T1000 (cell line): ENCODE results near the gene PSMD2.

Experiments
- DNase-seq: peaks from one replicate; lab custom pipeline; 2025; ENCODE audit warnings: mixed read lengths; lab: John Stamatoyannopoulos, UW

PSMD2 gene

DNA sequence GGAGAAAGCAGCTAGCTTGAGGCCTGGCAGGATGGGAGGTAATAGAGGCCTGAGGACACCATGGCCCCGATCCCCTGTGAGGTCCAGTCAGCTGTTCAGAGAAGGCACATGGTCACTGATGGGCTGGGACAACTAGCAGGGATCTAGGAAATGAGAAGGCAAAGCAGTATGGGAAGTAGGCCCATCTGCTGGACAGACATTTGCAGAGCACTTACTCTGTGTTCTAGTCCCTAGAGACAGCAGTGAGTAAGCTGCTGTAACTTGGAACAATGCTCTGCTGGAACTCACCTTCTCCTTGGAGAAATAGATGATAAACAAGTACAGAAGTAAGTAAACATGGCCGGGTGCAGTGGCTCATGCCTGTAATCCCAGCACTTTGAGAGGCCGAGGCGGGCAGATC is 16.1 kb upstream of the PSMD2 start:
- DNase-seq = no peak

DNA sequence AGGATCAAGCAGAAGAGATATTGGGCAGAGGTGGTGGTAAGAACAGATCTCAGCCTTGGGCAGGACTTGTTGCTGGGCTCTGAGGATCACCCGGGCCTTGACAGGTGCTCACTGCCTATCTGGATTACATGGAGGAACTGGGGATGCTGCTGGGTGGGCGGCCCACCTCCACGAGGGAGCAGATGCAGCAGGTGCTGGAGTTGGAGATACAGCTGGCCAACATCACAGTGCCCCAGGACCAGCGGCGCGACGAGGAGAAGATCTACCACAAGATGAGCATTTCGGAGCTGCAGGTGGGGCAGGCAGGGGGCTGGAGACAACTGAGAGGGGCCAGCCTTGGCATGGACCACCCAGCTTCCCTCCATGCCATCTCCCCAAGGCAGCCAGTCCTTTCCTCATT is 15.4 kb upstream of the PSMD2 start:
- no peak for DNase-seq

GRCh38 chr3:184284696-184285095 is 14.3 kb upstream of the PSMD2 start:
- no peak for DNase-seq

GRCh38 chr3:184289426-184289938 is 9.6 kb upstream of the PSMD2 start:
- no peak for DNase-seq

DNA sequence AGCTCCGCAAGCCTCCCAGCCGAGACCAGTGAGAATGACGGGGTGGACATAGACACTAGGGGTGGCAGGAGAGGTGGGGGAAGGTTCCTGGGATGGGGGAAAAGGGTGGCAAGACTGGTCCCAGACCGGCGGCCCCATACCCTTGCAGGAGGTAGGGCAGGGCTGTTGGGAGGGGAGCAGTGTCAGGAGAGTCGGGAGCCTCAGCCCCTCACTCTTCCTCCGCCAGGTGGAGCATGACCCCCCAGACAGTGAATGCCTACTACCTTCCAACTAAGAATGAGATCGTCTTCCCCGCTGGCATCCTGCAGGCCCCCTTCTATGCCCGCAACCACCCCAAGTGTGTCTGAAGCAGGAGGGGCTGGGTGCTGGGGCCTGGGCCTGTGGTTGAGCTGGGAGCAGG is 8.7 kb upstream of the PSMD2 start:
- DNase-seq = no peak

GRCh38 chr3:184291044-184291737 is 7.8 kb upstream of the PSMD2 start:
- DNase-seq = no peak

GRCh38 chr3:184291738-184292445 is 7.1 kb upstream of the PSMD2 start:
- no peak for DNase-seq

- no peak for DNase-seq
Measured at GRCh38 chr3:184295771-184296170, 3.3 kb upstream of the PSMD2 start.

DNA sequence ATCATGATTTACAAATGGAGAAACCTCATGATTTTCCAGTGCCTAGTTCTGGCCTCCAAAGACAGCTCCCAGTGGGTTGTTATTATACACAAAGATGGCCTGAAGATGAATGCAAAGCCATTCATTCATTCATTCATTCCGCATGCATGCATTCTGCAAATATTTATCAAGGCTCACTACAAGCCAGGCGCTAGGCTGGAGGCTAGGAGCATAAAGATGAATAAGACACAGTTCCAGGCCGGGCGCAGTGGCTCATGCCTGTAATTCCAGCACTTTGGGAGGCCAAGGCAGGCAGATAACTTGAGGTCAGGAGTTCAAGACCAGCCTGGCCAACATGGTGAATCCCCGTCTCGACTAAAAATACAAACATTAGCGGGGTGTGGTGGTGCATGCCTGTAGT is 2.4 kb upstream of the PSMD2 start:
- no peak for DNase-seq

- DNase-seq = no peak
Measured at GRCh38 chr3:184299488-184300377, 692 bp downstream of the PSMD2 start.

DNA sequence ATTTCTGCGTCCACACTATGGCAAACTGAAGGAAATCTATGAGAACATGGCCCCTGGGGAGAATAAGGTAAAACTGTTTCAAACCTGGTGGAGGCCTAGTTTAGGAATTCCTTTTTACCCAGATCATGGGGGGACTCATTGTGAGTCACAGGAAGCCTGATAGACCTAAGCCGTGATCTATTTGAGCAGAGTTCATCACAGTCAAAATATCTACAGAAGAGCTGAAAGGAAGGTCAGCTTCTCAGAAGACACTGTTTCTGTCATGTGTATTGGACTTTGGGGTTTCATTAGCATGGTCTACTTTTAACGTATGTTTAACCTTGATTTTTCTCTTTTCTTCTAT is 1.3 kb downstream of the PSMD2 start:
- no peak for DNase-seq

DNA sequence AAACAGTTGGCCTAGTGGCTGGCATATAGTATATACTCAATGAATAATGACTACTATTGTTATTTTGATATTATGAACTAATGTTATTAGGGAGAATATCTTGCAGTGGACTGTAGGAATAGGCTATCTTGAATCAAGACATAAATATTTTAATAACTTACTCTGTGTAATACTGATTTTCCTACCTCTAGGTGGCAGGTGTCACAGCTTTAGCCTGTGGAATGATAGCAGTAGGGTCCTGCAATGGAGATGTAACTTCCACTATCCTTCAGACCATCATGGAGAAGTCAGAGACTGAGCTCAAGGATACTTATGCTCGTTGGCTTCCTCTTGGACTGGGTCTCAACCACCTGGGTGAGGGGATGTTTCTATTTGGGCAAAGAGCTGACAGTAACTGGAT is 6.5 kb downstream of the PSMD2 start:
- no peak for DNase-seq

DNA sequence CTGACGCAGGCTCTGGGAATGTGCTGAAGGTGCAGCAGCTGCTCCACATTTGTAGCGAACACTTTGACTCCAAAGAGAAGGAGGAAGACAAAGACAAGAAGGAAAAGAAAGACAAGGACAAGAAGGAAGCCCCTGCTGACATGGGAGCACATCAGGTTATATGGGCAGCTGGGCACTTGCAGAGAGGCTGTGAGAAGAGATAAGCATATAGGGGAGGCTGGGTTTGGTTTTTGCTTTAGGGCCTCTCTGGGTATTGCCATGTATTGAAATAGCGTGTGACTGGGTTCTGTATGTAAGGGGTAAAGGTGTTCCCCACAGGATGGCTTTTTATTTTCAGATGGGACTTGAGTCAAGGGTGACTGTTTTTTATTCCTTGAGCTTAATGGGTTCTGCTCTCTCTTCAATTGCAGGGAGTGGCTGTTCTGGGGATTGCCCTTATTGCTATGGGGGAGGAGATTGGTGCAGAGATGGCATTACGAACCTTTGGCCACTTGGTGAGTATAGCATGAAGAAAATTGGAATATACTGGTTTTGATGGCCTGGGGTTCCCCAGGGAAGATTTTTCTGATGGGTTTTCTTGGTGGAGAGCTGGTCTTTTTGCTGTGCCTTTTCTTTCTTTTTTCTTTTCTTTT is 7.4 kb downstream of the PSMD2 start:
- DNase-seq = no peak

DNA sequence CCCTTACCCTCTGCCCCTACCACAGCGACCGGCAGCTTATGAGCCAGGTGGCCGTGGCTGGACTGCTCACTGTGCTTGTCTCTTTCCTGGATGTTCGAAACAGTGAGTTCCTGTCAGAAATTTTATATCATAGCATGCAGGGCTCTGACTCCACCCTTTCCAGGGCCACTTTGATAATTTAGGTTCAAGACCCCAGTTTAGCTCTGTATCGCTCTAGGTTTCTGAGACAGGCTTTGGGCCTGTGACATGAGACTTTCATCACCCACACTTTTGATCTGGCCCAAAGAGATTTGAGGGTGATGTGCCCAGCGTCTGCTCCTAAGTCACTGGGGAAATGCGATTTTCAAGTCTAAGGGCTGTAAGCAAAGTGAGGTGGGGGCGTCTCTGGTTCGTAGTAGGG is 8.9 kb downstream of the PSMD2 start:
- no peak for DNase-seq

DNA sequence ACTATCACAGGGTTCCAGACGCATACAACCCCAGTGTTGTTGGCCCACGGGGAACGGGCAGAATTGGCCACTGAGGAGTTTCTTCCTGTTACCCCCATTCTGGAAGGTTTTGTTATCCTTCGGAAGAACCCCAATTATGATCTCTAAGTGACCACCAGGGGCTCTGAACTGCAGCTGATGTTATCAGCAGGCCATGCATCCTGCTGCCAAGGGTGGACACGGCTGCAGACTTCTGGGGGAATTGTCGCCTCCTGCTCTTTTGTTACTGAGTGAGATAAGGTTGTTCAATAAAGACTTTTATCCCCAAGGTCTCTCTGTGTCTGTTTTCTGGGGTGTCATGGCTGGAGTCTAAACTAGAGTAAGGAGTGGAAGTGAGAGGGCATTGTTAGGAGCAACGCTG is 9.7 kb downstream of the PSMD2 start:
- DNase-seq = no peak

GRCh38 chr3:184311633-184312032 is 12.6 kb downstream of the PSMD2 start:
- DNase-seq = no peak

- peak; percentile 95 for DNase-seq
Measured at GRCh38 chr3:184314363-184314699, 15.3 kb downstream of the PSMD2 start, which contains the start of gene EIF4G1. TSS of gene EIF4G1 (plus strand) at chr3:184314606. CDS start at chr3:184315797, 1,191 bp downstream.

DNA sequence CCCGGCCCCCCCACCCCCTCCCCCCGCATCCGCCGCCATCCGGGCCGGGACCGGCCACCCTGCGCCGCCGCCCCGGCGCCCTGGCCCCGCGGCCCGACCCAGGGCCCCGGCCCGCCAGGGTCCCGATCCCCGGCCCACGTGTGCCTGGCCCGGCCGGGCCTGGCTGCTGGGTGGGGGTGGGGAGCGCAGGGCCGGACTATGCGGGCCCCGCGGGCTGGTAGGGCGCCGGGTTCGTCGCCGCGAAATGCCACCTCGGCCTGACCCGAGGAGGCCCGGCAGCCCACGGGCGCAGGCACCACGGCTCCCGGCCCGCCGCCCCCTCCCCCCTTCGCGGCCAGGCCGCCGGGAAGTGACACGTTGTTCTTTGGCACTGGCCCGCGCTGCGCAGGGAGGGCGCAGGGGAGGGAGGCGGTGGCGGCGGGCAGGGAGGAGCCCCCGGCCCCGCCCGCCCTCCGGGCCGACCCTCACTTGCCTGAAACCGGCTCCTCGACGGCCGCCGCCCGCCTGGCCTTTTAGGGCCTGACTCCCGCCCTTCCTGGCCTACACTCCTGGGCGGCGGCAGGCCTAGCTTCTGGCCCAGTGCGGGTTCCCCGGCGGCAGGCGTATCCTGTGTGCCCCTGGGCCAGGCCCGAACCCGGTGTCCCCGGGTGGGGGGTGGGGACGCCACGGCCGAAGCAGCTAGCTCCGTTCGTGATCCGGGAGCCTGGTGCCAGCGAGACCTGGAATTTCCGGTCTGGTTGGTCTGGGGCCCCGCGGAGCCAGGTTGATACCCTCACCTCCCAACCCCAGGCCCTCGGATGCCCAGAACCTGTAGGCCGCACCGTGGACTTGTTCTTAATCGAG is 15.9 kb downstream of the PSMD2 start:
- DNase-seq = no peak

DNA sequence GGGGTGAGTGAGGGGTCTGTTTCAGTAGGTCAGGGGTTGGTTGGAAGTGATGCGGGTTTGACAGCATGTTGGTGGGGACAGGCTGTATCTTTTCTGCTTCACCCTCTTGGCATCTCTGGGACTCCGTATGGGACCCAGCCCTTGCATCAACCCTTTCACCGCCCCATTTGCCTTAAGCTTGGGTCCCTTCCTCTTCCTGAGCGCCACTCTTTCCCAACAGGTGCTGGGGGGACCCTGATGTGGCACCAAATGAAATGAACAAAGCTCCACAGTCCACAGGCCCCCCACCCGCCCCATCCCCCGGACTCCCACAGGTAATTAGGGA is 16.5 kb downstream of the PSMD2 start:
- no peak for DNase-seq

DNA sequence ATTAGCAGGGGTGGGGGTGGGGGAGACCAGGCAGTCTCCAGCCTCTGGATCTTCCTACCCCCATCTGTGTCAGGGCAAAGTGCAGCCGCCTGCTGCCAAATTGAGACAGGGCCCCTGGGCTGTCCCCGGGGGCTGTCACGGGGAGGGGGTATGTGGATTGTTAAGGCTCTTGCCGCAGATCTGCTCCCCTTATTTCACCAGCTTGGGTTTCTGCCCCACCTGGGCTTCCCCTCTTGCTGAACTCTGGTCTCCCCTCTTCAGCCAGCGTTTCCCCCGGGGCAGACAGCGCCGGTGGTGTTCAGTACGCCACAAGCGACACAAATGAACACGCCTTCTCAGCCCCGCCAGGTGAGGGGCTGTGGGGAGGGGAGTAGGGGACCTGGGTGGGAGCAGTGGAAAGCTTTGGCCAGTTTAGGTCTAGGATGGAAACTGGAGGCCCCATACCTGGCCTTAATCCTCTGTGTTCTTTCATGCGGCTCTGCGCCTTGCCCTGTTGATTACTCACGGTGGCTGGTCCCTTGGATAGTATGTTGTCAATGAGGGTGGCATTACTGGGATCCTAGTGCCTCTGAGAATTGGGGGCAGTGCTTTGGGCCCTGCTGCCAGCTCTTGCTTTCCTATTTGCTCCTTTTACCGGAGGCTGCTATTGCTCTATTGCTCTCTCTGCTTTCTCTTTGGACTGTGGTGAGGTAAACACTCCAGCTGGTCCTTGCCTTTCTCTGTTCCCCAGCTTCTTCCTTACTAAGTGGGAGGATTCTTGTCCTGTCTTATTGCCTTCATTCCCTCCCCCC is 17.0 kb downstream of the PSMD2 start:
- no peak for DNase-seq

- no peak for DNase-seq
Measured at GRCh38 chr3:184316792-184317191, 17.8 kb downstream of the PSMD2 start.
